ENCODE results near the gene GABRB2.
"Not testable (repeated sequence)": the region's sequence is repeated elsewhere in the genome, so short reads cannot be mapped to it uniquely, and the experiment has no call there.

Gene GABRB2

GRCh38 chr5:161385027-161385426 lies 161.5 kb downstream of the GABRB2 start:
- peak in 1 of 2 experiments; percentile 24 for DNase-seq

- peak; percentile 79 to 93 for DNase-seq
These were observed 163.8 kb downstream of the GABRB2 start for GRCh38 chr5:161382685-161383084.

- no peak for DNase-seq
These were observed 166.0 kb downstream of the GABRB2 start for GRCh38 chr5:161380486-161380885.

GRCh38 chr5:161378701-161379100 lies 167.8 kb downstream of the GABRB2 start:
- DNase-seq = peak in 1 of 2 experiments; percentile 9

- DNase-seq = no peak
These were observed 170.5 kb downstream of the GABRB2 start for GRCh38 chr5:161376034-161376433.

GRCh38 chr5:161373345-161373707 lies 173.2 kb downstream of the GABRB2 start:
- DNase-seq = no peak

GRCh38 chr5:161372682-161373344 lies 173.7 kb downstream of the GABRB2 start:
- no peak for DNase-seq

GRCh38 chr5:161369022-161369421 lies 177.5 kb downstream of the GABRB2 start:
- DNase-seq = no peak

- no peak for DNase-seq
These were observed 188.1 kb downstream of the GABRB2 start for GRCh38 chr5:161358446-161358845.

- DNase-seq = no peak
These were observed 202.3 kb downstream of the GABRB2 start for GRCh38 chr5:161344234-161344633.

GRCh38 chr5:161342886-161343285 lies 203.6 kb downstream of the GABRB2 start:
- DNase-seq = no peak

GRCh38 chr5:161340012-161340411 lies 206.5 kb downstream of the GABRB2 start:
- no peak for DNase-seq

GRCh38 chr5:161333194-161333880 lies 213.2 kb downstream of the GABRB2 start:
- DNase-seq = no peak

GRCh38 chr5:161332343-161332742 lies 214.2 kb downstream of the GABRB2 start:
- no peak for DNase-seq

GRCh38 chr5:161314033-161314432 lies 232.5 kb downstream of the GABRB2 start:
- peak; percentile 7 to 66 for DNase-seq

- DNase-seq = no peak
These were observed 233.6 kb downstream of the GABRB2 start for GRCh38 chr5:161312882-161313281.

GRCh38 chr5:161311965-161312364 lies 234.6 kb downstream of the GABRB2 start:
- DNase-seq = no peak

GRCh38 chr5:161311146-161311708 lies 235.3 kb downstream of the GABRB2 start:
- no peak for DNase-seq

- peak; percentile 61 for DNase-seq
These were observed 240.1 kb downstream of the GABRB2 start for GRCh38 chr5:161306351-161306995.

GRCh38 chr5:161305601-161306000 lies 240.9 kb downstream of the GABRB2 start:
- DNase-seq = peak in 1 of 2 experiments; percentile 57

- DNase-seq = no peak
These were observed 244.0 kb downstream of the GABRB2 start for GRCh38 chr5:161302559-161302958.

GRCh38 chr5:161301586-161301985 lies 244.9 kb downstream of the GABRB2 start:
- peak in 1 of 2 experiments; percentile 28 for DNase-seq

GRCh38 chr5:161299053-161299452 lies 247.5 kb downstream of the GABRB2 start:
- DNase-seq = no peak

GRCh38 chr5:161297388-161297787 lies 249.1 kb downstream of the GABRB2 start:
- DNase-seq = not testable (repeated sequence)
